ENCODE measurements around the gene PRICKLE2.

The PRICKLE2 gene

DNA sequence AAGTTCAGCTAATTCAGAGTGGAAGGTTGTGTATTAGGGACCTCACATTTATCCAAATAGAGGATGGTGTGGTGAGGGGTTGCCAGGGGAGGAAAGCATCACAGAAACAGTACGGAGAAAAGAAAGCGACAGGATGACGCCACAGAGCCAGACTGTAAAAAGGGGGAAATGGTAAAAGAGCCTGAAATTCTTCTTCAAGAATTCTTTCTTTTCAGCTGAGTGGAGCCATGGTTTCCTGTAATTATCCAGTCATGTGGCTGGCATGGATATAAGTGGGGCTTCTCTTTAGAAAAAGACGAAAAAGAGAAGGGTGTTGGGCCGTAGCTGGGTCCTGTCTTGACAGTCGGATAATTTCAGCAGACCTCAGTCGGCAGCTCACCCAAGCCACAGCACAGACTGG is 177.5 kb downstream of the PRICKLE2 start:
- Histone ChIP-seq H3K27me3 (ENCODE audit: insufficient read depth, poor library complexity, severe bottlenecking) (no peaks in the 10 kb centered on the region), H3K36me3 (ENCODE audit: low read depth) (no peaks in the 10 kb centered on the region), H3K9me3 (ENCODE audit: severe bottlenecking) (no peaks in the 10 kb centered on the region), H3K4me3 (ENCODE audit: severe bottlenecking) (no peak overlapping the region), H3K27ac (ENCODE audit: poor library complexity, severe bottlenecking) (no peak overlapping the region), H3K4me1 (ENCODE audit: insufficient read depth, poor library complexity, severe bottlenecking) (no peaks in the 10 kb centered on the region)
- TF ChIP-seq, protein P1, sequence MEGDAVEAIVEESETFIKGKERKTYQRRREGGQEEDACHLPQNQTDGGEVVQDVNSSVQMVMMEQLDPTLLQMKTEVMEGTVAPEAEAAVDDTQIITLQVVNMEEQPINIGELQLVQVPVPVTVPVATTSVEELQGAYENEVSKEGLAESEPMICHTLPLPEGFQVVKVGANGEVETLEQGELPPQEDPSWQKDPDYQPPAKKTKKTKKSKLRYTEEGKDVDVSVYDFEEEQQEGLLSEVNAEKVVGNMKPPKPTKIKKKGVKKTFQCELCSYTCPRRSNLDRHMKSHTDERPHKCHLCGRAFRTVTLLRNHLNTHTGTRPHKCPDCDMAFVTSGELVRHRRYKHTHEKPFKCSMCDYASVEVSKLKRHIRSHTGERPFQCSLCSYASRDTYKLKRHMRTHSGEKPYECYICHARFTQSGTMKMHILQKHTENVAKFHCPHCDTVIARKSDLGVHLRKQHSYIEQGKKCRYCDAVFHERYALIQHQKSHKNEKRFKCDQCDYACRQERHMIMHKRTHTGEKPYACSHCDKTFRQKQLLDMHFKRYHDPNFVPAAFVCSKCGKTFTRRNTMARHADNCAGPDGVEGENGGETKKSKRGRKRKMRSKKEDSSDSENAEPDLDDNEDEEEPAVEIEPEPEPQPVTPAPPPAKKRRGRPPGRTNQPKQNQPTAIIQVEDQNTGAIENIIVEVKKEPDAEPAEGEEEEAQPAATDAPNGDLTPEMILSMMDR (IDR thresholded peaks at IDR 0.05; ENCODE audit: poor library complexity, severe bottlenecking) = no peak
- ATAC-seq (ENCODE audit: low read depth) (no peak), DNase-seq (ENCODE audit: low spot score) (no peak)

DNA sequence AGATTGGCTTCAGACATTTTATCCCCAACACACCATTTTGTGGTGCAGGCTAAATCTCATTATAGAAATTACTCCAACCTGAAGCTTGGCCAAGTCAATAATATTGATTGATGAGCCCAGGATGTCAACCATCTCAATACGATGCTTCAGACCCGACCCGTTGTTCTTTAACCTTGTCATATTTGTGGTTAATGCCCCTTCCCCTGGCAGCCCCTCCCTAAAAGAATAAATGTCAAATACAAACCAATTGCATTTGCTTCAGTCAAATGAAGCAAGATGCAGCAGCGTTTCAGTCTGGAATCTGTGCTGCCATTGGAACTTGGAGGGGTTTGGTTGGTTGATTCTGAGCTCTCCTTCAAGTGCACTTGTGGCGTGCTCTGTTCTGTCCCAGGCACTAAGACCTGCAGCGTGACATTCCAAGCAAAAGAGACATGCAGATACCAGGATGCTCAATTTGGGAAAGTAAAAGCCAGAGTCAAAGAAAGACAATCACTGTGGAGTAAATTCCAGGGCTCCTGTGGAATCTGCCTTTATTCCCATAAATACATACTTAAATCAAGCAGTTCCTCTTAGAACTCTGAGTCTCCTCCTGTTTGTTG is 178.2 kb downstream of the PRICKLE2 start:
- Histone ChIP-seq H3K4me3 (ENCODE audit: severe bottlenecking) (no peak overlapping the region), H3K27ac (ENCODE audit: poor library complexity, severe bottlenecking) (no peak overlapping the region), H3K36me3 (ENCODE audit: low read depth) (no peaks in the 10 kb centered on the region), H3K9me3 (ENCODE audit: severe bottlenecking) (no peaks in the 10 kb centered on the region), H3K4me1 (ENCODE audit: insufficient read depth, poor library complexity, severe bottlenecking) (no peaks in the 10 kb centered on the region), H3K27me3 (ENCODE audit: insufficient read depth, poor library complexity, severe bottlenecking) (no peaks in the 10 kb centered on the region)
- no peak for ATAC-seq (ENCODE audit: low read depth)
- TF ChIP-seq, protein P1 (IDR thresholded peaks at IDR 0.05; ENCODE audit: poor library complexity, severe bottlenecking) = no peak
- no peak for DNase-seq (ENCODE audit: low spot score)

DNA sequence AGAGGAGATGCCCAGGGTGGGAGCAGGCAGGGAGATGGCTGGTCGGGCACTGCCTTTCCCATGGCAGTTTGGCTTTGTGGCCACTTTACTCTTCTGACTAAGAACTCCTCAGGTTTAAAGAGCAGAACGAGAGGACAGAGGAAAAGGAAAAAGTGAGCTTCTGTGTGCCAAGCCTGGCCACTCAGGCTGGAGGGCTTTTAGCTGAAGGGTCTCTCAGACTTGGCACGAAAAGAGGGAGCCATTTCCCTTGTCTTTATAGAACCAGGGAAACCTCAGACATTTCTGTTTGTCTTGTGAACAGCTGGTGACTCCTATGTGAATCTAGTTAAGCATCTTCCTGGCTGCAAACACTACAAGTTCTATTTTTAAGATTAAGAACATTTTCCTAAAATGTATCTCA is 178.7 kb downstream of the PRICKLE2 start:
- DNase-seq (ENCODE audit: low spot score) = no peak
- H3K4me1 ChIP-seq (ENCODE audit: insufficient read depth, poor library complexity, severe bottlenecking) = no peaks in the 10 kb centered on the region
- no peaks in the 10 kb centered on the region for H3K27me3 ChIP-seq (ENCODE audit: insufficient read depth, poor library complexity, severe bottlenecking)
- no peaks in the 10 kb centered on the region for H3K9me3 ChIP-seq (ENCODE audit: severe bottlenecking)
- no peak overlapping the region for H3K27ac ChIP-seq (ENCODE audit: poor library complexity, severe bottlenecking)
- H3K36me3 ChIP-seq (ENCODE audit: low read depth) = no peaks in the 10 kb centered on the region
- TF ChIP-seq, protein P1 (IDR thresholded peaks at IDR 0.05; ENCODE audit: poor library complexity, severe bottlenecking) = no peak
- no peak for ATAC-seq (ENCODE audit: low read depth)
- no peak overlapping the region for H3K4me3 ChIP-seq (ENCODE audit: severe bottlenecking)

DNA sequence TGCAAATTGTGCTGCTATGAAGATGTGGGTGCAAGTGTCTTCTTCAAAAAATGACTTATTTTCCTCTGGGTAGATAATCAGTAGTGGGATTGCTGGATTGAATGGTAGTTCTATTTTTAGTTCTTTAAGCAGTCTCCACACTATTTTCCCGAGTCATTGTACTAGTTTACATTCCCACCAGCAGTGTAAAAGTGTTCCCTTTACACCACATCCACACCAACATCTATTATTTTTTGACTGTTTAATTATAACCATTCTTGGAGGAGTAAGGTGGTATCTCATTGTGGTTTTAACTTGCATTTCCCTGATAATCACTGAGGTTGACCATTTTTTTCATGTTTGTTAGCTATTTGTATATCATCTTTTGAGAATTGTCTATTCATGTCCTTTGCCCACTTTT is 182.3 kb downstream of the PRICKLE2 start:
- Histone ChIP-seq H3K9me3 (ENCODE audit: severe bottlenecking) (no peaks in the 10 kb centered on the region), H3K27ac (ENCODE audit: poor library complexity, severe bottlenecking) (no peak overlapping the region), H3K4me3 (ENCODE audit: severe bottlenecking) (no peak overlapping the region), H3K27me3 (ENCODE audit: insufficient read depth, poor library complexity, severe bottlenecking) (no peaks in the 10 kb centered on the region), H3K4me1 (ENCODE audit: insufficient read depth, poor library complexity, severe bottlenecking) (no peaks in the 10 kb centered on the region), H3K36me3 (ENCODE audit: low read depth) (no peaks in the 10 kb centered on the region)
- ATAC-seq (ENCODE audit: low read depth) = no peak
- TF ChIP-seq, protein P1 (IDR thresholded peaks at IDR 0.05; ENCODE audit: poor library complexity, severe bottlenecking) = no peak
- DNase-seq (ENCODE audit: low spot score) = no peak
